Occipital lobe (tissue), 3 donors: ENCODE data around the gene HACD1. TPM values are rescaled to one million over a fixed set of nuclear protein-coding genes. Genes with fewer than 3 reads are reported as not detected.

Experiments used
- DNase-seq: peaks from one replicate; lab custom pipeline; 2025; lab: John Stamatoyannopoulos, UW
- small RNA-seq: library from RNA; depleted of rRNA; stranded (forward); fragments of <200 nt; gene quantifications from one replicate; pipeline ENCODE3, GENCODE V24; 2014
- total RNA-seq: library from RNA; depleted of rRNA; stranded (reverse); fragments of >200 nt; gene quantifications from one replicate; pipeline ENCODE4 v1.2.3, GENCODE V29; 2014

The HACD1 gene
- total RNA-seq, 1 donor from 2014 or later = 18.7 TPM

GRCh38 chr10:17586821-17587234, 30.3 kb downstream of the HACD1 start:
- DNase-seq = no peak

- DNase-seq = no peak
Observed at GRCh38 chr10:17585016-17585415, 32.2 kb downstream of the HACD1 start.

- no peak for DNase-seq
Observed at GRCh38 chr10:17580885-17581284, 36.3 kb downstream of the HACD1 start.

- DNase-seq = no peak
Observed at GRCh38 chr10:17578603-17579002, 38.6 kb downstream of the HACD1 start.

- DNase-seq = no peak
Observed at GRCh38 chr10:17576768-17577167, 40.4 kb downstream of the HACD1 start.

GRCh38 chr10:17564911-17565310, 52.3 kb downstream of the HACD1 start:
- no peak for DNase-seq

GRCh38 chr10:17563452-17563851, 53.7 kb downstream of the HACD1 start:
- no peak for DNase-seq

- DNase-seq = no peak
Observed at GRCh38 chr10:17562614-17563013, 54.6 kb downstream of the HACD1 start.

- no peak for DNase-seq
Observed at GRCh38 chr10:17561111-17561510, 56.1 kb downstream of the HACD1 start.

- no peak for DNase-seq
Observed at GRCh38 chr10:17557459-17557858, 59.7 kb downstream of the HACD1 start.

GRCh38 chr10:17548770-17549169, 68.4 kb downstream of the HACD1 start:
- DNase-seq = no peak

- DNase-seq = no peak
Observed at GRCh38 chr10:17548162-17548561, 69.0 kb downstream of the HACD1 start.

GRCh38 chr10:17547060-17547459, 70.1 kb downstream of the HACD1 start:
- DNase-seq = no peak

GRCh38 chr10:17544465-17544864, 72.7 kb downstream of the HACD1 start:
- DNase-seq = no peak

Small RNAs within 50 kb of the gene (small RNA-seq; reads per million reads assigned to genes)
- not detected for gene AC069542.2

Other genes with a start within 250 kb of the HACD1 start
- gene ST8SIA6, start 162.8 kb downstream of the HACD1 start, total RNA-seq = 16.2 TPM
- gene STAM, start 26.8 kb upstream of the HACD1 start, total RNA-seq = 34.8 TPM
- 0.16 TPM for gene TMEM236, start 134.8 kb upstream of the HACD1 start, total RNA-seq
- 4.5 TPM for gene MRC1, start 192.0 kb upstream of the HACD1 start, total RNA-seq